Stimulated activated CD8-positive, alpha-beta memory T cell treated with anti-CD3 and anti-CD28 coated beads, Interleukin-15, amount 100 ng/mL, for 24 hours (primary cell): Measurements from ENCODE around the gene CCDC71.

ENCODE experiments used
- DNase-seq: peaks from one replicate; pipeline ENCODE4 v3.0.0-alpha.2; 2020; ENCODE audit warnings: low read depth

Gene CCDC71

GRCh38 chr3:49170744-49171118 is 4.6 kb upstream of the CCDC71 start:
- DNase-seq = no peak

- no peak for DNase-seq
Measured at GRCh38 chr3:49166752-49167556, 823 bp upstream of the CCDC71 start.

DNA sequence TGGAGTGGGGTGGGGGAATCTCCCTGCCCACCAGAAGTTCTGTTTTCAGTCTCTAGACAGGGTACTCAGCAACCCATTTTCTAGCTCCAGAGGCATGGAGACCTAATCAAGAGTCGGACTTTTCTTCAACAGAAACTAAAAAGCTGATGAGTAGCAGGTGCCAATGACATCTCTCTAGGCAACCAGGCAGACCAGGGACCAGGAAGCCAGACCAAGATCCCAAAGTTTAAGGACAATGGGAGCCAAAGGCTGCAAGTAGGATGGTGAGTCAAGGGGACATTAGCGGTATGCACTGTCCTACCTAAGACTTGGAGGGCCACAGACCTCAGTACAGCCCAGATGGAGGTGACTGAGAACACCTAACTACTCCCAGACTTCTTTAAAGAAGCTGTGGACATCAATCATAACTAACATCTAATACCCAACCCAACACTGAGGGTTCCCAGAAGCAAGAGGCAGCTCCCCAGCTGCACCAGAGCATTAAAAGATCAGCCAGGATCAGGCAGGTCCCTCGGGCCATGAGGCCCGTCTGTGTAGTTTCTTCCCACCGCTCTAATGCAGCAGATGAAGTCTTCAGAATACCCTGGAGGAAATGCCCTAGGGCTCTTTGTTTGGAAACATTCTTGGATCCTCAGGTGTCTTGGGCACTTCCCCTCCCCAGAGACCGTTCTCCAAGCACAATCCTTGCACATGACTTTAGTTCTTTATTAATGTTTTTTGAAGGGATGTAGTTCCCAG is 979 bp downstream of the CCDC71 start:
- DNase-seq = no peak

DNA sequence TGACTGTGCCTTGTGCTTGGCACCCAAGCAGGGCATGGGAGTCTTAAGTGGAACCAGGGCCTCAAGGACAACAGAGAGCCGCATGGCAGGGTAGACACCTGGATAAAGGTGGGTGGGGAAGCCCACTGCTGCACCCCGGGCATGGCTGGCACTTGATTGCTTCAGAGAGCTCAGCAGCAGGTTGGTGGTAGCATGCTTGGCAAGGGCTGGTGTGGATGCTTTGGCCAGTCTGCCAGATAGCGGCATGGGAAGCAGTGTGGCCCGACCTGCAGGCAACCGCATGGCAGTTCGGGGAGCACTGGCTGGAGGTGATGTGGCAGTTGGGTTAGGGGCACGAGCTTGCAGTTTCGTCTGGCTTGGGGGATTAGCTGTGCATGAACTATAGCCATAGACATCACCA is 2.5 kb downstream of the CCDC71 start:
- no peak for DNase-seq

DNA sequence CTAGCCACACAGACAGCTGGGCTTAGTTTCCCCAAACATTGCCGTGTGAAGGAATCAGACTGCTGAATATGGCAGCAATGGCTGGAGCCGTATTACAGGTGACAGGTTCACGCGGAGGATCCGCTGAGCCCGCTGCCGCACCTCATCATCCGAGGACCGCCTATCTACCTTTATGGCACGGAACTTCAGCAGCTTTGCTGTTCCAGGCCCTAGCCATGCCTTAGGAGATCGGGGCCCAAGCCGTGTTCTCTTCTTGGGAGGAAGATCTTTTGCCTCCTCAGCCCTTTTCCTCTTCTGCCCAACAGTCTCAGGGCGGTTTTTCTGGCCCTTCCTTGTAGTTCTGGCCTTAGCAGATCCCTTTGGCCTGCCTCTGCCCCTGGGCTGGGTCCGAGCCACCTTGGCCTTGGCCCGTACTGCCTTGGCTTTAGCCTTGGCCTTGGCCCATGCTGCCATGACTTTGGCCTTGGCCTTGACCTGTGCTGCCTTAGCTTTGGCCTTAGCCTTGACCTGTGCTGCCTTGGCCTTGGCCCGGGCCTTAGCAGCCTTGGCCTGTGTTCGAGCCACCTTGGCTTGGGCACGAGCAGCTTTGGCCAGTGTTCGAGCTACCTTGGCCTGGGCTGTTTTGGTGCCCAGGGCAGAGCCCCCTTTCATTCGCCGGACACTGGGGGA is 3.2 kb downstream of the CCDC71 start:
- no peak for DNase-seq

DNA sequence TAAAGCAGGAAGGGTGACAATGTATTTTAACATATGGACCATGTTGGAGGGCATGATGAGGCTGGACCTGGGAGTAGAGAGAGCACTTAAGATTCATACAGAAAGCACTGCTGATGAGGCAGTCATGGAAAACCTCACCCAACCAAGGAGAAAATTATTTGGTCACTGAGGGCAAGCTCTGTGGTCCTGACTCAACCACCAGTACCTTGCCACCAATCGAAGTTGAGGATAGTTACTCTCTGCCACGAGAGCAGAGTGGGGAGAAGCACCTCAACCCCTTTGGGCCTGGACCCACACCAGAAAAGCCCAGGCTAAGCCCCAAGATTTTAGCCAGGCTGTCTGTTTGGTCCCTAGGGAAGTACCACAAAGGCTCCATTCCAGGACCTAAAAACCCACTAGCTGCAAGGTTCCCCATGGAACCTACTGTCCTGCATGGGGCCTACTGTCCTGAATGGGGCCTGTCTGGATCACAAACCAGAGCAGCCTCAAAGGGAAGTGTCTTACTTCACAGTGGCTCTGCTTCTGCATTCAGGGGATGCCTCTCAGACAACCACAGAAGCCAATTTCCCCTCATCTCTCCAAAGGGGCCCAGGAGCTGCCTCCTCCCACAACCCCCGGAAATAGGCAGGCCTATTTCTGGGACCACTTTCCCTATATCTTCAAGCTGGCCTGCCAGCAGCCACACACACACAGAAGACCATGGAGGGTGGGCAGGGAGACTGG is 4.2 kb downstream of the CCDC71 start:
- DNase-seq = no peak

DNA sequence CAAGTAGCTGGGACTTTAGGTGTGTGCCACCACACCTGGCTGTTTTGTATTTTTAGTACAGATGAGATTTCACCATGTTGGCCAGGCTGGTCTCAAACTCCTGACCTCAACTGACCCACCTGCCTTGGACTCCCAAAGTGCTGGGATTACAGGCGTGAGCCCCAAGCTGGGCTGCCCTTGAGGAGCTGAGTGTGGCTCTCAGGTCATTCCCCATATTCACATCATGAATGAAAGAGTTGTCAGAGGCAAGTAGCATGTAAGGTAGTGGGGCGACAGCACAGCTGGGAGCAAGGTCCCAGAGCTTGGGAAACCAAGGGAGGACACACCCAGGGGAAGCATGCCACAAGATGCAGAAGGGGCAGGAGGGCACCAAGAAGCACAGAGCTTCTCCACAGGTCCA is 4.9 kb downstream of the CCDC71 start:
- no peak for DNase-seq

- no peak for DNase-seq
Measured at GRCh38 chr3:49158792-49159191, 7.3 kb downstream of the CCDC71 start.

- DNase-seq = no peak
Measured at GRCh38 chr3:49158103-49158709, 7.9 kb downstream of the CCDC71 start.

DNA sequence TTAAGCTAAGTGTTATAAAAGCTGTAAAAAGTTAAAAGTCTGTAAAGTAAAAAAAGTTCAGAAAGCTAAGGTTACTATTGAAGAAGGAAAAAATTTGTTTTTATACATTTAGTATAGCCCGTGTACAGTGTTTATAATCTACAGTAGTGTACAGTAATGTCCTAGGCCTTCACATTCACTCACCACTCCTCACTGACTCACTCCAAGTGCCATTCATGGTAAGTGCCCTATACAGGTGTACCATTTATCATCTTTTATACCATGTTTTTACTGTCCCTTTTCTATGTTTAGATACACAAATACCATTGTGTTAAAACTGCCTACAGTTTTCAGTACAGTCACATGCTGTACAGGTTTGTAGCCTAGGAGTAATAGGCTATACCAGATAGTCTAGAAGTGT is 8.8 kb downstream of the CCDC71 start:
- DNase-seq = no peak

DNA sequence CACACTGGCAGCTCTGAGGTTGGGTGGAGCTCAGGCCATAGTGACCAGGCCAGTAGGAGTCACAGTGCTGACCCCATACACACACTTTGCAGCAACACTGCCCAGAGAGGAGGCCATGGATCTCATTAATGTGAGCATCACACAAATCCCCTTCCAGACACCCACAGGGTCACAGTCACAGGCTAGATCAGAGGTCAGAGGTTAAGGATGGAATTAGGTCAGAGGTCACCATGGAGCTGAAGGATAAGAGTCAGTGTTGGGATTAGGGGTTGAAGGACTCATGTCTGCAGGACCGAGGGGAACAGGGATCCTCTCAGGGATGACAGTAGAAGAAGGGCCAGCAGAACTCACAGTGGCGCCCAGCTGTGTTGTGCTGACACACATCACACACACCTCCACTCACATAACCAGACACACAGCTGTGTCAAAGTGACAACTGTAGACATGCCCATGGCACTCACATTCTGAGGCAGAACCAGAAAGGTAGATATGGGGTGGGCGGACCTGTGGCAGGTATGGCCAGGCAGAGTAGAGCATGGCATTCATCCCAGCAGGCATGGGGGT is 12.7 kb downstream of the CCDC71 start:
- DNase-seq = no peak

DNA sequence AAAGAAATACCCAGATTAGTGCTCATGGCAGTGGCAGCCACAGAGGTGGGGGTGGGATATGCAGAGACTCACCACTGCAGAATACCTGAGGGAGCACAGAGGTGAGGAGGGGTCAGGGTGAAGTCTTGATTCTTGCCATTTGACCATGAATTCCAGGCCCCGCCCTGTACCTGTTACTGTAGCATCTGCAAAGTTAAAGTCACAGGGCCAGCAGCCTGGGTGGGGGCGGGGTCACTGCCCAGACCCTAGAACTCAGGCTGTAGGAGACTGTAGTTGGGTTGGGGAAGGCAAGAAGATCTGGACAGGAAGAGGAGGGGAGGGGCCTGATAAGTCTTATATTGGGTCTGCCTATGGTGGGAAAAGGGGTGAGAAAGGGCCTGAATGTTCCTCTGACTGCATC is 14.5 kb downstream of the CCDC71 start:
- DNase-seq = no peak

GRCh38 chr3:49148159-49148558 is 18.0 kb downstream of the CCDC71 start:
- DNase-seq = no peak

- DNase-seq = no peak
Measured at GRCh38 chr3:49140080-49140479, 26.1 kb downstream of the CCDC71 start.

GRCh38 chr3:49135499-49135898 is 30.6 kb downstream of the CCDC71 start:
- DNase-seq = no peak

DNA sequence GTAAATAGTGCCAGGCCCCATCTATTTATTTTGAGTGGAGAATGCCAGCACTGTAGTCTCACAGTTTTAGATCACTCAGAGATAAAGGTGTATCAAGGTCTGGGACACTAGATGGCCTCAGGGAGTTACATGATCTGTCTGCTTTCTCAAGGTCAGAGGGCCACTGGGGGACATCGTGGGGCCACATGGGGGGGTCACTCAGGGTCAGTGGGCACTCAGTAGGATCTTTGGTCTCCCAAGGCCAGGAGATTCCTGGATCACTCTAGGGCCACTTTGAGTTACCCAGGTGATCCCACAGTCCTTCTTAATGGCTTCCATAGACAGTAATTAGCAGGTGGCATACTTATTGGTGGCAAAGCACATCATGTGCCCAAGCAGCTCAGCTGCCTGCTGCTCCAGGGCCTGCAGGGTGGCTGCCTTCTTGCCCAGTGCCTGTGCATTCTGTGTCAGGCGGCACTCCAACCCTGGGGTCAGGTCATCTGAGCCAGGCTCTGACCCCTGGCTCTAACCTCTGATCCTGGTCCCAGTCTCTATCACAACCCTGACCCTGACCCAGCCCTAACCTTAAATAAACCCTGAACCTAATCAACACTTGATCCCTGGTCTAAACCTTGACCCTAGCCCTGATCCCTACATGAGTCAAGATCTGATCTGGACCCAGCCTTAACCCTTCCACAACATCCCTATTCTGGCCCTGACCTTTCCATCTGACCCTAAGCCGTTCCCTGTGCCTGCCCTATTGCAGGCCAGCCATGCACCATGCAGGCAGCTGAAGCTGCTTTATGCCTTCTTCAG is 31.5 kb downstream of the CCDC71 start:
- DNase-seq = no peak

- DNase-seq = no peak
Measured at GRCh38 chr3:49133226-49133951, 32.7 kb downstream of the CCDC71 start.

DNA sequence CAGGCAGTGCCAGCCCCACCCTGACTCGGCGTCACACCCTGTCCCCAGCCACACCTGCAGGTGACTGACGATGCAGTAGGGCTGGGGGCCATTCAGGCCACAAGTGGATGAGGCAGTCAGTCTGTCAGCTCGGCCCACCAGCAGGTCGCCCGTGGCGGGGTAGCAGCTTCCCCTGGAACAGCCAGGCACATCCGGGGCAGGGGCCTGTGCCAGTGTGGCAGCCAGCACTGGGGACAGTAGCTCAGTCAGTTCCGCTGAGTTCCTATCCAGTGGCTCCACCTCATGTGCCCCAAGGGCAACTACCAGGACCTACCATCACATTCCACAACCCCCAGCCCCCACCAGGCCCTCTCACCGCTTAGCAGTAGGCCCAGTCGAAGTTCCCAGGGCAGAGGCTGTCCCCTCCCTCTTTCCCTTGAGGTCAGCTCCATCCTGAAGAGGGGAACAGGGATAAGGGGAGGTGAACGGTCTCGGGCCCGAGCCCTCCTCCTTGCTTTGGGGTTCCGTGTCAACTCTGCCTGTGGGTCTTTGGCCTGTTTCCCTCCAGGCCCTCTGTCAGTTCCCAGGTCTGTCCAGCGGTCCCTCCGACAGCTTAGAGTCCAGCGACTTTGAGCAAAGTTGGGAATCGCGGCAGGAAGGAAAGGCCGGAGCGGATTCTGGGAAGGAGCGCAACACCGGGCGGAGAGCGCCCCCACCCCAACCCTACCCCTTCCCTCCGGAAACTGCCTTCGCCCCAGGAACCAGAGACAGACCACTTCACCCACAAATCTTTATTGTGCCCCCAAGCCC is 33.5 kb downstream of the CCDC71 start, which contains the start of gene LAMB2:
LAMB2 (minus strand) TSS at position 614 of the 789 bp plus-strand sequence; CDS start at position 431, 183 bp downstream.
- no peak for DNase-seq

DNA sequence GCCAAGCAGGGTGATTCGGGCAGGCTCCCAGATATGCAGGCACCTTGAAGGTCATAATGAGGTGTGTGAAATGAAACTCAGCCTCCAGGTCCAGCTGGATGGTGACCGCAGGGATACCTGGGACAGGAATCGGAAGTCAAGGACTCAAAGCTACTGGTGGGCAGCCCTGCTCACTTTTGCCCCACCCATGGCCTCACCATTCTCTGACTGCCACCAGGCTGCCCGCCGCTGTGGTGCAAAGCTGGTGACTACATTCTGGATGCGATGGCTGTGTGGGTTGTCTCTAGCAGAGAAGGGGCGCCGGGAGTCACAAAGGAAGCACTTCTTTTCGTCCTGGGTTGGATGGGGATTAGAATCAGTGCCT is 34.1 kb downstream of the CCDC71 start:
- DNase-seq = no peak
